GM23338 (cell line): ENCODE measurements around the gene CGNL1. TPM values are rescaled to one million over a fixed set of nuclear protein-coding genes. Genes with fewer than 3 reads are reported as not detected.
A peak's percentile ranks its signal among the peaks of the same experiment; 100 is the strongest.

Experiments
- ATAC-seq: fragments of 200-7000 bp; cut with Tn5 transposase; 3 replicates; pipeline ENCODE4 v1.9.1; 2020
- DNase-seq: peaks from one replicate; pipeline ENCODE4 v3.0.0-alpha.2; 2015; ENCODE audit warnings: low spot score
- H2AFZ ChIP-seq: fragments of 200-600 bp; sonication (generic); 2 replicates; pipeline ENCODE4 v1.8.0; 2016; ENCODE audit warnings: antibody characterized with exemption, mild to moderate bottlenecking, moderate library complexity
- H3F3A ChIP-seq: fragments of 200-600 bp; sonication (generic); replicated peaks from 2 replicates; pipeline ENCODE4 v1.8.0; 2017; ENCODE audit warnings: antibody characterized with exemption, mixed run types, low read depth
- H3K27ac ChIP-seq: fragments of 200-600 bp; sonication (generic); 2 replicates; pipeline ENCODE4 v1.6.1; 2016; ENCODE audit warnings: low read depth
- H3K27me3 ChIP-seq: fragments of 200-600 bp; sonication (generic); 2 replicates; pipeline ENCODE4 v1.8.0; 2016; ENCODE audit warnings: mild to moderate bottlenecking, mixed run types, moderate library complexity; ENCODE audit not compliant: insufficient read depth
- H3K36me3 ChIP-seq: fragments of 200-600 bp; sonication (generic); 2 replicates; pipeline ENCODE4 v1.8.0; 2016; ENCODE audit warnings: mild to moderate bottlenecking; ENCODE audit not compliant: insufficient read depth
- H3K4me1 ChIP-seq: fragments of 200-600 bp; sonication (generic); 2 replicates; pipeline ENCODE4 v1.8.0; 2016; ENCODE audit warnings: mild to moderate bottlenecking, moderate library complexity; ENCODE audit not compliant: insufficient read depth
- H3K4me2 ChIP-seq: fragments of 200-600 bp; sonication (generic); 2 replicates; pipeline ENCODE4 v1.7.1; 2017; ENCODE audit warnings: mixed run types
- H3K4me3 ChIP-seq: fragments of 200-600 bp; sonication (generic); 2 replicates; pipeline ENCODE4 v1.6.1; 2016; ENCODE audit warnings: mixed run types
- H3K79me2 ChIP-seq: fragments of 200-600 bp; sonication (generic); replicated peaks from 2 replicates; pipeline ENCODE4 v1.8.0; 2017; ENCODE audit warnings: mild to moderate bottlenecking; ENCODE audit not compliant: insufficient read depth
- H3K9me2 ChIP-seq: fragments of 200-600 bp; sonication (generic); 2 replicates; pipeline ENCODE4 v1.8.0; 2017; ENCODE audit not compliant: insufficient read depth
- H4K20me1 ChIP-seq: fragments of 200-600 bp; sonication (generic); replicated peaks from 2 replicates; pipeline ENCODE4 v1.8.0; 2017; ENCODE audit warnings: mild to moderate bottlenecking; ENCODE audit not compliant: insufficient read depth
- H3K27ac Mint-ChIP-seq: 2 replicates; pipeline ENCODE4 v1.8.0; 2020; ENCODE audit warnings: inconsistent platforms, mild to moderate bottlenecking, moderate library complexity, mixed read lengths
- H3K27me3 Mint-ChIP-seq: 3 replicates; pipeline ENCODE4 v1.8.0; 2022; ENCODE audit warnings: low read depth, mild to moderate bottlenecking, moderate library complexity, mixed read lengths, inconsistent platforms; ENCODE audit not compliant: insufficient read depth, poor library complexity
- H3K36me3 Mint-ChIP-seq: 3 replicates; pipeline ENCODE4 v1.8.0; 2021; ENCODE audit warnings: low read depth, mild to moderate bottlenecking, inconsistent platforms, moderate library complexity, mixed read lengths
- H3K4me1 Mint-ChIP-seq: 3 replicates; pipeline ENCODE4 v1.8.0; 2020; ENCODE audit warnings: mild to moderate bottlenecking, inconsistent platforms, mixed read lengths
- H3K4me3 Mint-ChIP-seq: 3 replicates; pipeline ENCODE4 v1.8.0; 2021; ENCODE audit warnings: moderate library complexity, mild to moderate bottlenecking, inconsistent platforms, mixed read lengths
- H3K9me3 Mint-ChIP-seq: 3 replicates; pipeline ENCODE4 v1.8.0; 2020; ENCODE audit warnings: moderate library complexity, mild to moderate bottlenecking, inconsistent platforms, mixed read lengths
- CTCF ChIP-seq, 2 experiments: fragments of 200-600 bp in 1 of 2; sonication (generic) in 1 of 2; conservative IDR thresholded peaks; 2 replicates each; pipeline versions ENCODE4 v1.5.1 to v1.6.1; 2016 to 2017; ENCODE audit warnings: antibody characterized with exemption in 2 of 2, low read depth in 2 of 2, mild to moderate bottlenecking in 2 of 2, moderate library complexity in 1 of 2
- EZH2phosphoT487 ChIP-seq: fragments of 200-600 bp; sonication (generic); IDR thresholded peaks from one replicate; pipeline ENCODE4 v1.8.1; 2018; ENCODE audit warnings: antibody characterized with exemption; ENCODE audit not compliant: unreplicated experiment
- NANOG ChIP-seq: IDR thresholded peaks from 2 replicates; pipeline ENCODE4 v1.6.1; 2016; ENCODE audit warnings: antibody characterized with exemption, borderline replicate concordance
- REST ChIP-seq: IDR thresholded peaks from one replicate; pipeline ENCODE4 v1.6.1; 2018; ENCODE audit warnings: antibody characterized with exemption; ENCODE audit not compliant: unreplicated experiment
- STAT1 ChIP-seq: IDR thresholded peaks from one replicate; pipeline ENCODE4 v1.6.1; 2016; ENCODE audit warnings: antibody characterized with exemption; ENCODE audit not compliant: unreplicated experiment
- ZNF462 ChIP-seq: fragments of 250-450 bp; sonication (Bioruptor Pico); IDR thresholded peaks from 2 replicates; pipeline ENCODE4 v1.5.0; 2020; ENCODE audit warnings: mild to moderate bottlenecking, moderate library complexity
- polyA plus RNA-seq: library from polyadenylated mRNA; unstranded; fragments of >200 nt; fragmentation: Nextera tagmentation; extraction: Ambion mirVana; gene quantifications from 2 replicates; pipeline ENCODE4 v1.2.1, GENCODE V29; 2016
- total RNA-seq: library from RNA; depleted of rRNA; stranded (reverse); fragments of >200 nt; shearing (Covaris generic); gene quantifications from 2 replicates; pipeline ENCODE4 v1.2.3, GENCODE V29; 2014

Gene CGNL1
- total and polyA plus RNA-seq, 2 experiments from 2014 or later = 20.0 to 57.8 TPM

DNA sequence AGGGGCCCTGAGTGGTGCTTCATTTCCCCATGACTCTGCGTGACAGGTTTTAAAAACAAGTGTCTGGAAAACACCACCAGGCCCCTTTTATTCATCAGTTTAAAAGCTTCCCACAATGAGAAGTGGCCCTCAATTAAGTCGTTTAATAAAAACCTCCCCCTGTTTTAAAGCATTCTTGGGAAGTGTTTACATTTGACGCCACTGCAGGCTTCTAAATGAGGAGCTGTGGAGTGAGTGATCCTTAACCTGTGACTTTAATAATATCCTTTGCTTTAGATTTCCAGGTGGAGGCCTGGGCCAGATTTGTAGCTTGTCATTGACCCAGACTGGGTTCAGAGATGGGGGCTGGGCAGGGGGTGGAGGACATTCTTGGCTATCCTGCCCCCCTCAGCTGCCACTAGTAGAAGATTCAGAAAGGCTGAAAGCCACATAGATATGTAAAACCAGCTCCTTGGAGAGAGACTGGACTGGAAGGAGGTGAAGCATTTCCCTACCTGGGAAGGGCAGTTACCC, 11.3 kb downstream of the CGNL1 start (continued):
- TF ChIP-seq ZNF462 (CRISPR knock-in tag) (peak; percentile 72; the same call in 1 of the 2 replicates), REST (no peak), STAT1 (no peak), NANOG (peak; percentile 53; the same call in 1 of the 2 replicates), EZH2phosphoT487 (no peak)

DNA sequence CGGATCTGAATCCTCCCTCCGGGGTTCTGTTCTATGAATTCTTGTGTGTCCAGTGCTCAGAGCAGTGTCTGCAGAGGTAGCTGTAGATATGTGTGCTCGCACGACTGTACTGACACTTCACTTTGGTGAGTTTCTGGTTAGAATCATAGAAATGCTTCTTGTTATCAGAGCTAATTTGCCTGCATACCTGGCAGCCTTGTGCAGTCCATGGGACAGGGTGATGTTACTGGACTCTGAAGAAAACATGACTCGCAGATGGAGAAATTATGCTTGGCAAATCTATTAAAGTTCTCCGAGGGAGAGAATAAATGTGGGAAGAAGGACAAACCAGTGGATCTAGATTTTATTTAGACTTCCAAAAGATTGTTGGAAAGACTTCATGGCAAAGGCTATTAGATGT, 12.2 kb downstream of the CGNL1 start:
- Histone ChIP-seq H3K36me3 (no peaks in the 10 kb centered on the region), H3K27me3 (no peaks in the 10 kb centered on the region), H3K4me1 (peaks cover 64% of the 10 kb centered on the region), H3K27ac (peak overlapping the region; percentile 98), H3K4me2 (peak overlapping the region; percentile 78), H2AFZ (no peak overlapping the region), H3K9me2 (no peaks in the 10 kb centered on the region), H4K20me1 (peaks cover 4% of the 10 kb centered on the region; the same call in 1 of the 2 replicates), H3F3A (peaks cover 24% of the 10 kb centered on the region), H3K79me2 (peaks cover 78% of the 10 kb centered on the region), H3K4me3 (peak overlapping the region; percentile 51)
- H3K27me3 Mint-ChIP-seq = no peaks in the 10 kb centered on the region
- H3K4me1 Mint-ChIP-seq = peaks cover 73% of the 10 kb centered on the region
- peaks cover 27% of the 10 kb centered on the region for H3K36me3 Mint-ChIP-seq
- no peak for DNase-seq
- no peak for TF ChIP-seq CTCF (conservative IDR thresholded peaks at IDR 0.05; ENCODE audit: low read depth in 2 of 2)
- no peak for ATAC-seq
- peak overlapping the region; percentile 76 for H3K4me3 Mint-ChIP-seq
- peak overlapping the region; percentile 98 for H3K27ac Mint-ChIP-seq
- H3K9me3 Mint-ChIP-seq = no peaks in the 10 kb centered on the region
